GM18499 (cell line): ENCODE results near the gene HSD17B4.
"Not testable (repeated sequence)": the region's sequence is repeated elsewhere in the genome, so short reads cannot be mapped to it uniquely, and the experiment has no call there.

Experiments used
- ATAC-seq: cut with Tn5 transposase; IDR thresholded peaks from one replicate; pipeline ENCODE4 v1.9.1; 2021; ENCODE audit warnings: moderate number of reproducible peaks; ENCODE audit not compliant: insufficient read depth, unreplicated experiment

HSD17B4 gene

GRCh38 chr5:119470851-119471451 is 18.7 kb downstream of the HSD17B4 start:
- ATAC-seq, result no peak

GRCh38 chr5:119473241-119473640 is 20.9 kb downstream of the HSD17B4 start:
- ATAC-seq, result no peak

DNA sequence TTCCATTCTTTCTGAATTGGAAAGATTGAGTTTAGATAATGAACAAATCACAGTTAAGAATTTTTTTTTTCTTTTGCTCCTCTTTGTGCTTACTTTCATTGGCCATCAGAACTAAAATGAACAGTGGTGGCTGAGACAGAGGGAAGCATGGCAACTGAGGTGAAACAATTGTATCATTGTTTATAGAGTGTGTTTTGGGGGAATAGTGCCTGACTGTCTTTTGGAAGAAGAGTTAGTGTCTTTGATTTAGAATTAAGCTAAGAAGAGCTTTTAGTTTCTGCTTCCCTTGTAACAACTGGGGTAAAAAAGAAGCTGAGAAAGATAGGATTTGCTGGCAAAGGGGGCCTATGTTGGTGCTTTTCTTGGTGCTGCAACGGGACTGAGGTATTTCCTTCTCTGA is 24.0 kb downstream of the HSD17B4 start:
- no peak for ATAC-seq

GRCh38 chr5:119478781-119479180 is 26.5 kb downstream of the HSD17B4 start:
- ATAC-seq, result no peak

DNA sequence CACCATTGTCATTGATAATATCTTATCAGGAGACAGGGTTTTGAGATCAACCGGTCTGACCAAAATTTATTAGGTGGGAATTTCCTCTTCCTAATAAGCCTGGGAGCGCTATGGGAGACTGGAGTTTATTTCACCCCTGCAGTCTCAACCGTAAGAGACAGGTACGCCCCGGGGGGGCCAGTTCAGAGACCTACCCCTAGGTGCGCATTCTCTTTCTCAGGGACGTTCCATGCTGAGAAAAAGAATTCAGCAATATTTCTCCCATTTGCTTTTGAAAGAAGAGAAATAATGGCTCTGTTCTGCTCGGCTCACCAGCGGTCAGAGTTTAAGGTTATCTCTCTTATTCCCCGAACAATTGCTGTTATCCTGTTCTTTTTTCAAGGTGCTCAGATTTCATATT is 28.3 kb downstream of the HSD17B4 start:
- ATAC-seq, result not testable (repeated sequence)

- no peak for ATAC-seq
These were observed 30.9 kb downstream of the HSD17B4 start for GRCh38 chr5:119483155-119483554.

DNA sequence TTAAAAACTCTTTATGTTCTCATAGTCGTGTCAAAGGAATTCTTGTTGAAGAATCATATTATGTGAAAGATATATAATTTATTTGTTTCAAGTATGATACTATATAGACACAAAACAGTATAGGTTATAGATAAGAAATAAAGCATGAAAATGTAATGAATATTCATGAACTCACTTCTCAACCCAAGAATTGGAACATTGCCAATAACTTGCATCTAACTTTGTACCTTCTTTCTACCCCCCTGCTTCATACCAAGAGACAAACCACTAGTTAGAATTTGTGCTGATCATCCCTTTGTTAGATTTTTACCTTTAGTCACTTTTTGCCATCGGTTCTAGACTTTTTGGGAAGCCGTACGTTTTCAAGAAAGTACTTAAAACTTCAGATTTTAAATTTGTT is 32.6 kb downstream of the HSD17B4 start:
- no peak for ATAC-seq

DNA sequence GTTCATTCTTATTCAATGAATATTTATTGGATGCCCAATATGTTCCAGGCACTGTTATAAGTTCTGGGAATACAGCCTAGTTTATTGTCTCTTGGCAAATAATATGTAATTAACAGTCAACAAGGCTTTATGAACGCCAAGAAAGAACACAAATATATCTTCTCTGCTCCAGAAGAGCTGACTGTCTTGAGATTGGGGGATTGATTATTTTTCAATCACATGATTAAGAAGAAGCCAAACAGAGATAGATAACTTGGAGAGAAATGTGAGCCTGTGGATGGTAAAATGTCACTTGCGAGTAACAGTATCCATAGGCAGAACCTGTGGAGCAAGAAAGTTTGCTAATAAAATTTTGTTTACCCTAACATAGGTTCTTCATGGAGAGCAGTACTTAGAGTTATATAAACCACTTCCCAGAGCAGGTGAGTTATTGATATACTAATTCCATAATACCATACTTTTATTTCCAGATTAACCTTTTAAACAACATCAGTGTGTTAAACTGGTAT is 49.4 kb downstream of the HSD17B4 start:
- ATAC-seq, result no peak

DNA sequence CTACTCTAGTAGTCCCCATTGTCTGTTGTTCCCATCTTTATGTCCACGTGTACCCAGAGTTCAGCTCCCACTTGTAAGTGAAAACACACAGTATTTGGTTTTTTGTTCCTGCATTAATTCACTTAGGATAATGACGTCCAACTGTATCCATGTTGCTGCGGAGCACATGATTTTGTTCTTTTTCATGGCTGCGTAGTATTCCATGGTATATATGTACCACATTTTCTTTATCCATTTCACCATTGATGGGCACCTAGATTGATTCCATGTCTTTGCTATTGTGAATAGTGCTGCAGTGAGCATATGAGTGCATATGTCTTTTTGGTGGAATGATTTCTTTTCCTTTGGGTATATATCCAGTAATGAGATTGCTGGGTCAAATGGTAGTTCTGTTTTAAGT is 51.6 kb downstream of the HSD17B4 start:
- not testable (repeated sequence) for ATAC-seq

DNA sequence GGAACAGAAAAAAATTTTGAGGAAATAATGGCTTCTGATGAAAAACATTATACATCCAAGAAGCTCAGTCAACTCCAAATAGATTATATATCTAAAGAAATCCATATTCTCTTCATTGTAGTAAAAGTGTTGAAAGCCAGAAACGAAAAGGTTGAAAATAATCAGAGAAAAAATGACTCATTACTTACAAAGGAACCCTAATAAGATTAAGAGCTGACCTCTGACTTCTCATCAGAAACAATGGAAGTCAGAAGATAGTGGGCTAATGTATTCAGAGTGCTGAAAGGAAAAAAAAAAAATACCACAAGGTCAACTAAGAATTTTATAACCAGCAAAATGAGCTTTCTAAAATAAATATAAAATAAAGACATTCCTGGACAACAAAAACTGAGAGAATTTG is 60.0 kb downstream of the HSD17B4 start:
- ATAC-seq, result no peak

GRCh38 chr5:119515192-119515591 is 62.9 kb downstream of the HSD17B4 start:
- ATAC-seq, result no peak

DNA sequence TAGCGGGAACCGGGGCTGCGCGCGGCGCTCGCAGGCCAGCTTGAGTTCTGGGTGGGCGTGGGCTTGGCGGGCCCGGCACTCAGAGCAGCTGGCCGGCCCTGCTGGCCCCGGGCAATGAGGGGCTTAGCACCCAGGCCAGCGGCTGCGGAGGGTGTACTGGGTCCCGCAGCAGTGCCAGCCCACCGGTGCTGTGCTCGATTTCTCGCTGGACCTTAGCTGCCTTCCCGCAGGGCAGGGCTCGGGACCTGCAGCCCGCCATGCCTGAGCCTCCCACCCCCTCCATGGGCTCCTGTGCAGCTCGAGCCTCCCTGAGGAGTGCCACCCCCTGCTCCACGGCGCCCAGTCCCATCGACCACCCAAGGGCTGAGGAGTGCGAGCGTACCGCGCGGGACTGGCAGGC is 64.8 kb downstream of the HSD17B4 start:
- ATAC-seq, result not testable (repeated sequence)

DNA sequence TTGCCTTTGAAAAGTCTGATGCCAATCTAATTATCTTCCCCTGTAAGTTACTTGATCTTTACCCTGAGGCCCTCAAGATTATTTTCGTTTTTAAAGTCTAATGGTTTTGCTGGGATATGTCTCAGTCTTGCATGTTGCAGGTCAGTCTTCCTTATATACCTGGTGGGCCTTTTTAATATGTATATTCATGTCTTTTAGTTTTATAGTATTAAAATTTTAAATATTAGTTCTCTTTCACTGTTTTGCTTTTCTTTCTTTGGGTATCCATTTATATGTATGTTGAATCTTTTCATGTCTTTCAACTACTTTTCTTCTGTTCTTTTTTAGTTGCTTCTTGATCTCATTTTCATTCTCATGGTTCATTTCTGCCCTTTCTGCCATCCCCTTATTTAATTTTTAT is 68.9 kb downstream of the HSD17B4 start:
- ATAC-seq, result no peak

- no peak for ATAC-seq
These were observed 70.5 kb downstream of the HSD17B4 start for GRCh38 chr5:119522841-119523240.

DNA sequence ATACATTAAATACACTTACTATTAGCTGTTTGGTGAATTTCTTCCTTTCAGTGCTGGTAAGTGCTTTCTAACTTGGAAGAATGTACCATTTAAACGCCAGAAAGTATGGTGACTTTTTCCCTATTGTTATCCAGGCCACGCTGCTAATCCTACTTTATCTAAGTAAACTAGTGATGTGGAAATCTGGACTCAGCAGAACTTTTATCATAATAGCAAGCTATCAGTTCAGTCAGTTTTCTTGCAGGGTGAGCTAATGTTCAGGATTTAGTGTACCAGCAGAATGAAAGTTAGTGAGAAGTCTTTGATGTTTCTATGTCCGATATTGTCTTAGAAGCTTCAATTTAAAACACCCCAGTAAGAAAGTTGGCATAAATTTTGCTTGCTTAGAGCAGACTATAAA is 72.2 kb downstream of the HSD17B4 start:
- ATAC-seq, result no peak

GRCh38 chr5:119527351-119527750 is 75.1 kb downstream of the HSD17B4 start:
- ATAC-seq, result no peak

GRCh38 chr5:119529811-119530210 is 77.5 kb downstream of the HSD17B4 start:
- ATAC-seq, result no peak

- no peak for ATAC-seq
These were observed 80.3 kb downstream of the HSD17B4 start for GRCh38 chr5:119532637-119533036.

GRCh38 chr5:119537704-119538103 is 85.4 kb downstream of the HSD17B4 start:
- ATAC-seq, result peak; percentile 99

GRCh38 chr5:119541716-119542115 is 89.4 kb downstream of the HSD17B4 start:
- no peak for ATAC-seq

GRCh38 chr5:119551819-119552218 is 99.5 kb downstream of the HSD17B4 start:
- ATAC-seq, result no peak

DNA sequence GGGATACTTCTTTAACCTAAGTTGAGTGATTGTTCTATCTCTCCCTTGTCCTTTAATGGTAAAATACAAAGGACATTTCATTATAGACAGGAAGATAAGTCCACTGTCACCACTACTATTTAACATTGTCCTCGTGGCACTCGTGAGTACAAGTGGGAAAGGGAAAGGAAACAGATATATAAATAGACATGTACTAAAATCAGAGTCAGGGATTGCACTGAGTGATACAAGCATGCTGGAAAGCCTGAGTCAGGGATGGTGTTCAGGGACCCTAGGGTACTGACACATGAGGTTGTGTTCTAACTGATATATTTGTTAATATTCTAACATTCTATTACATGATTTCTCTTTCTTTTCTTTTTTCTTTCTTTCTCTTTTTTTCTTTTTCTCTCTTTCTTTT is 102.3 kb downstream of the HSD17B4 start:
- no peak for ATAC-seq

DNA sequence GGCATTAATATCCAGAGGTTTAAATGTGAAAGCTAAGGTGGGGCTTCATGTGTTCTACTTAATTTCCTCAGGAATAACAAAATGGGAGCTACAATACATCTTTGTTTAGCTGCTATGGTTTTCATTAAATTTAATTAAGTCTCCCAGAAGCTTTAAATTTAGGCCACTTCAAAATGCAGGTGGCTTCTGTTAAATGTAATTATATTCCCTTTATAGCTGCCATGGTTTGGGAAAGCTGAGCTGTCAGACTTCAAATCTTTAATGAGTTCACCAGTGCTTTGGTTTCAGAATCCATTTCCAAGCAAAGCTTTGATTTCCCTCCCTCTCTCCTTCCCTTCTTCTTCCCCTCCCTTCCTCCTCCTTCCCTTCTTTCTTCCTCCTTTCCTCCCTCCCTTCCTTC is 118.6 kb downstream of the HSD17B4 start:
- ATAC-seq, result no peak
